Loucy (cell line): Measurements from ENCODE around the gene CFAP90.

ENCODE experiments used
- H2AFZ ChIP-seq: fragments of 200-600 bp; sonication (generic); 2 replicates; pipeline ENCODE4 v1.6.0; 2016; ENCODE audit warnings: antibody characterized with exemption, mild to moderate bottlenecking, low read length, moderate library complexity
- H3F3A ChIP-seq: fragments of 200-600 bp; 2 replicates; pipeline ENCODE4 v1.6.0; 2016; ENCODE audit warnings: antibody characterized with exemption, low read depth, mild to moderate bottlenecking
- H3K27me3 ChIP-seq: fragments of 200-600 bp; sonication (generic); 2 replicates; pipeline ENCODE4 v1.6.1; 2014; ENCODE audit warnings: low read length, mild to moderate bottlenecking; ENCODE audit not compliant: insufficient read depth, poor library complexity, severe bottlenecking
- H3K36me3 ChIP-seq: fragments of 200-600 bp; sonication (generic); 2 replicates; pipeline ENCODE4 v1.6.1; 2016; ENCODE audit warnings: low read length; ENCODE audit not compliant: insufficient read depth
- H3K4me1 ChIP-seq: fragments of 200-600 bp; sonication (generic); 2 replicates; pipeline ENCODE4 v1.5.1; 2014; ENCODE audit warnings: low read length, mild to moderate bottlenecking; ENCODE audit not compliant: insufficient read depth, poor library complexity, severe bottlenecking
- H3K4me2 ChIP-seq: fragments of 200-600 bp; sonication (generic); 2 replicates; pipeline ENCODE4 v1.6.0; 2014; ENCODE audit warnings: antibody characterized with exemption, low read length, low read depth, mild to moderate bottlenecking; ENCODE audit not compliant: poor library complexity, severe bottlenecking
- H3K4me3 ChIP-seq: fragments of 200-600 bp; sonication (generic); 2 replicates; pipeline ENCODE4 v1.5.1; 2014; ENCODE audit warnings: low read length, mild to moderate bottlenecking, mixed read lengths; ENCODE audit not compliant: poor library complexity, severe bottlenecking
- H3K79me2 ChIP-seq: fragments of 200-600 bp; sonication (generic); 2 replicates; pipeline ENCODE4 v1.6.1; 2014; ENCODE audit warnings: low read length; ENCODE audit not compliant: insufficient read depth
- H3K9ac ChIP-seq: fragments of 200-600 bp; sonication (generic); 2 replicates; pipeline ENCODE4 v1.6.0; 2014; ENCODE audit warnings: mild to moderate bottlenecking, low read depth, low read length, moderate library complexity; ENCODE audit not compliant: poor library complexity, severe bottlenecking
- H3K9me2 ChIP-seq: fragments of 200-600 bp; sonication (generic); replicated peaks from 2 replicates; pipeline ENCODE4 v1.6.1; 2016; ENCODE audit warnings: low read depth, low read length, mixed read lengths
- H3K9me3 ChIP-seq: fragments of 200-600 bp; sonication (generic); 2 replicates; pipeline ENCODE4 v1.6.1; 2014; ENCODE audit warnings: mild to moderate bottlenecking, antibody characterized with exemption, low read length, low read depth; ENCODE audit not compliant: insufficient read depth
- H4K20me1 ChIP-seq: fragments of 200-600 bp; sonication (generic); 2 replicates; pipeline ENCODE4 v1.6.0; 2014; ENCODE audit warnings: antibody characterized with exemption, low read length, mild to moderate bottlenecking; ENCODE audit not compliant: insufficient read depth, poor library complexity, severe bottlenecking
- CTCF ChIP-seq: fragments of 200-600 bp; sonication (generic); conservative IDR thresholded peaks from 2 replicates; pipeline ENCODE4 v1.5.1; 2014; ENCODE audit warnings: mild to moderate bottlenecking, antibody characterized with exemption, low read length
- EZH2phosphoT487 ChIP-seq: fragments of 200-600 bp; IDR thresholded peaks from 2 replicates; pipeline ENCODE4 v1.6.1; 2018; ENCODE audit warnings: antibody characterized with exemption, mild to moderate bottlenecking, moderate library complexity, borderline replicate concordance

Gene CFAP90

GRCh38 chr5:7825630-7826029 is 25.3 kb downstream of the CFAP90 start:
- TF ChIP-seq EZH2phosphoT487: no peak
- TF ChIP-seq CTCF: no peak
- Histone ChIP-seq H2AFZ (no peak overlapping the region), H3F3A (no peaks in the 10 kb centered on the region), H3K4me3 (no peak overlapping the region), H3K36me3 (no peaks in the 10 kb centered on the region), H4K20me1 (no peaks in the 10 kb centered on the region), H3K4me1 (no peaks in the 10 kb centered on the region), H3K9ac (no peak overlapping the region), H3K79me2 (no peaks in the 10 kb centered on the region), H3K27me3 (no peaks in the 10 kb centered on the region), H3K9me3 (no peaks in the 10 kb centered on the region), H3K4me2 (no peak overlapping the region), H3K9me2 (no peaks in the 10 kb centered on the region)

DNA sequence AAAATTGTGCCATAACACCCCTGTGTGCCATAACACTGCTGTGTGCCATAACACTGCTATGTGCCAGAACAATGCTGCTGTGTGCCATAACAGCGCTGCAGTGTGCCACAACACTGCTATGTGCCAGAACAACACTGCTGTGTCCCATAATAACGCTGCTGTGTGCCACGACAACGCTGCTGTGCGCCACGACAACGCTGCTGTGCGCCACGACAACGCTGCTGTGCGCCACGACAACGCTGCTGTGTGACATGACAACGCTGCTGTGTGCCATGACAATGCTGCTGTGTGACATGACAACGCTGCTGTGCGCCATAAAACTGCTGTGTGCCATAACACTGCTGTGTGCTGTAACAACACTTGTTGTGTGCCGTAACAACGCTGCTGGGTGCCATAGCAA is 25.9 kb downstream of the CFAP90 start:
- Histone ChIP-seq H3K9me2 (no peaks in the 10 kb centered on the region), H3F3A (no peaks in the 10 kb centered on the region), H3K4me3 (no peak overlapping the region), H3K79me2 (no peaks in the 10 kb centered on the region), H3K27me3 (no peaks in the 10 kb centered on the region), H3K4me2 (no peak overlapping the region), H4K20me1 (no peaks in the 10 kb centered on the region), H3K9me3 (no peaks in the 10 kb centered on the region), H2AFZ (no peak overlapping the region), H3K9ac (no peak overlapping the region), H3K4me1 (no peaks in the 10 kb centered on the region), H3K36me3 (no peaks in the 10 kb centered on the region)
- TF ChIP-seq CTCF: no peak
- no peak for TF ChIP-seq EZH2phosphoT487

DNA sequence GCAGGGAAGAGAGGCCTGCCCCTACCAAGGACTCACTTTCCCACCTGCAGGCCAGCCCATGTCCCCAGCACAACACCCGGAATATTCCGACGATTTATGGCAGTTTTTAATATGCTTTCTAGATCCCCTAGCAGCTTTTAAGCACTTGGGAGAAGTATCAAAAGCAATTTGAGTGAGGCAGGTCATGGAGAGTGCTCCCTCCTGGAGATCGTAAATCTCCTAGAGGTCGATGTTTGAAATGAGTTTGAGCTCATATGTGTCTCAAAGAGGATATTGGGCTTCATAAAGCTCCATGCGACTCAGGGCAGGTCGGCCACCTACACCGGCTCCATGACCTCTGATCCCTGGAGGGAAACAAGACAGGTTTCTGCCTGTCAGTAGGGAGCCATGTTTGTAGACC is 27.3 kb downstream of the CFAP90 start:
- Histone ChIP-seq H3K9me2 (no peaks in the 10 kb centered on the region), H3K4me3 (no peak overlapping the region), H3K79me2 (no peaks in the 10 kb centered on the region), H3K27me3 (no peaks in the 10 kb centered on the region), H3K4me2 (no peak overlapping the region), H3K9ac (no peak overlapping the region), H2AFZ (no peak overlapping the region), H4K20me1 (no peaks in the 10 kb centered on the region), H3K9me3 (no peaks in the 10 kb centered on the region), H3K4me1 (no peaks in the 10 kb centered on the region), H3K36me3 (no peaks in the 10 kb centered on the region), H3F3A (no peaks in the 10 kb centered on the region)
- TF ChIP-seq EZH2phosphoT487: no peak
- TF ChIP-seq CTCF: no peak
